ENCODE measurements around the gene FXYD1. TPM values are rescaled to one million over a fixed set of nuclear protein-coding genes. Genes with fewer than 3 reads are reported as not detected.
A peak's percentile ranks its signal among the peaks of the same experiment; 100 is the strongest.

FXYD1 gene
- total and polyA plus RNA-seq, 2 donors = 3.2 to 17.1 TPM

- WGBS = 88% methylated on average over 7 of the region's 7 CpGs
Measured at GRCh38 chr19:35120492-35120891, 18.1 kb upstream of the FXYD1 start.

GRCh38 chr19:35120898-35121297 lies 17.7 kb upstream of the FXYD1 start:
- H3K4me3 ChIP-seq (ENCODE audit: low read length in 2 of 2) = no peak overlapping the region

More at GRCh38 chr19:35120492-35120891, 18.1 kb upstream of the FXYD1 start:
- Histone ChIP-seq H3K36me3 (ENCODE audit: control insufficient read depth in 2 of 2, insufficient read depth in 2 of 2, low read length in 1 of 2) (no peaks in the 10 kb centered on the region), H3K4me1 (ENCODE audit: control insufficient read depth in 2 of 2, insufficient read depth in 2 of 2, low read length in 2 of 2) (peaks cover 0 to 24% of the 10 kb centered on the region in 2 donors), H3K27ac (ENCODE audit: low read depth in 1 of 2, low read length in 1 of 2) (peak overlapping the region; percentile 51 to 76), H3K27me3 (ENCODE audit: control insufficient read depth in 2 of 2, insufficient read depth in 1 of 2, low read length in 1 of 2) (peaks cover 0 to under 1% of the 10 kb centered on the region in 2 donors), H3K4me3 (ENCODE audit: low read length in 2 of 2) (no peak overlapping the region), H3K9me3 (ENCODE audit: control insufficient read depth in 2 of 2, insufficient read depth in 1 of 2, low read length in 1 of 2) (peaks cover 0 to 3% of the 10 kb centered on the region in 2 donors)
- peak in 1 of 9 donors; percentile 45 for DNase-seq (ENCODE audit: low read depth in 6 of 9, low spot score in 9 of 9)

GRCh38 chr19:35122687-35123551 lies 15.7 kb upstream of the FXYD1 start:
- Histone ChIP-seq H3K36me3 (ENCODE audit: control insufficient read depth in 2 of 2, insufficient read depth in 2 of 2, low read length in 1 of 2) (no peaks in the 10 kb centered on the region), H3K27ac (ENCODE audit: low read depth in 1 of 2, low read length in 1 of 2) (no peak overlapping the region), H3K4me1 (ENCODE audit: control insufficient read depth in 2 of 2, insufficient read depth in 2 of 2, low read length in 2 of 2) (peaks cover 0 to 24% of the 10 kb centered on the region in 2 donors), H3K4me3 (ENCODE audit: low read length in 2 of 2) (no peak overlapping the region), H3K27me3 (ENCODE audit: control insufficient read depth in 2 of 2, insufficient read depth in 1 of 2, low read length in 1 of 2) (no peaks in the 10 kb centered on the region), H3K9me3 (ENCODE audit: control insufficient read depth in 2 of 2, insufficient read depth in 1 of 2, low read length in 1 of 2) (peaks cover 0 to 3% of the 10 kb centered on the region in 2 donors)
- 94% methylated on average over 19 of the region's 19 CpGs for WGBS
- no peak for DNase-seq (ENCODE audit: low read depth in 6 of 9, low spot score in 9 of 9)

More at GRCh38 chr19:35120898-35121297, 17.7 kb upstream of the FXYD1 start:
- peaks cover 0 to 24% of the 10 kb centered on the region in 2 donors for H3K4me1 ChIP-seq (ENCODE audit: control insufficient read depth in 2 of 2, insufficient read depth in 2 of 2, low read length in 2 of 2)
- H3K27ac ChIP-seq (ENCODE audit: low read depth in 1 of 2, low read length in 1 of 2) = peak overlapping the region; percentile 51 to 76
- DNase-seq (ENCODE audit: low read depth in 6 of 9, low spot score in 9 of 9) = no peak
- H3K9me3 ChIP-seq (ENCODE audit: control insufficient read depth in 2 of 2, insufficient read depth in 1 of 2, low read length in 1 of 2) = peaks cover 0 to 3% of the 10 kb centered on the region in 2 donors
- H3K27me3 ChIP-seq (ENCODE audit: control insufficient read depth in 2 of 2, insufficient read depth in 1 of 2, low read length in 1 of 2) = no peaks in the 10 kb centered on the region
- no peaks in the 10 kb centered on the region for H3K36me3 ChIP-seq (ENCODE audit: control insufficient read depth in 2 of 2, insufficient read depth in 2 of 2, low read length in 1 of 2)
- WGBS = 91% methylated on average over 7 of the region's 7 CpGs

GRCh38 chr19:35123573-35123972 lies 15.1 kb upstream of the FXYD1 start:
- Histone ChIP-seq H3K4me3 (ENCODE audit: low read length in 2 of 2) (no peak overlapping the region), H3K27me3 (ENCODE audit: control insufficient read depth in 2 of 2, insufficient read depth in 1 of 2, low read length in 1 of 2) (no peaks in the 10 kb centered on the region), H3K27ac (ENCODE audit: low read depth in 1 of 2, low read length in 1 of 2) (no peak overlapping the region), H3K9me3 (ENCODE audit: control insufficient read depth in 2 of 2, insufficient read depth in 1 of 2, low read length in 1 of 2) (peaks cover 0 to 3% of the 10 kb centered on the region in 2 donors), H3K4me1 (ENCODE audit: control insufficient read depth in 2 of 2, insufficient read depth in 2 of 2, low read length in 2 of 2) (peaks cover 0 to 23% of the 10 kb centered on the region in 2 donors), H3K36me3 (ENCODE audit: control insufficient read depth in 2 of 2, insufficient read depth in 2 of 2, low read length in 1 of 2) (no peaks in the 10 kb centered on the region)
- 94% methylated on average over 5 of the region's 5 CpGs for WGBS
- DNase-seq (ENCODE audit: low read depth in 6 of 9, low spot score in 9 of 9) = no peak

GRCh38 chr19:35124098-35125060 lies 14.2 kb upstream of the FXYD1 start:
- peaks cover 0 to 3% of the 10 kb centered on the region in 2 donors for H3K9me3 ChIP-seq (ENCODE audit: control insufficient read depth in 2 of 2, insufficient read depth in 1 of 2, low read length in 1 of 2)
- WGBS = 22% methylated on average over 42 of the region's 42 CpGs
- peak overlapping the region; percentile 49 to 74 for H3K27ac ChIP-seq (ENCODE audit: low read depth in 1 of 2, low read length in 1 of 2)
- H3K4me3 ChIP-seq (ENCODE audit: low read length in 2 of 2) = peak overlapping the region; percentile 48 to 53
- H3K36me3 ChIP-seq (ENCODE audit: control insufficient read depth in 2 of 2, insufficient read depth in 2 of 2, low read length in 1 of 2) = no peaks in the 10 kb centered on the region
- H3K27me3 ChIP-seq (ENCODE audit: control insufficient read depth in 2 of 2, insufficient read depth in 1 of 2, low read length in 1 of 2) = no peaks in the 10 kb centered on the region
- peak in 8 of 9 donors; percentile 61 to 86 (median 68) for DNase-seq (ENCODE audit: low read depth in 6 of 9, low spot score in 9 of 9)
- peaks cover 0 to 19% of the 10 kb centered on the region in 2 donors for H3K4me1 ChIP-seq (ENCODE audit: control insufficient read depth in 2 of 2, insufficient read depth in 2 of 2, low read length in 2 of 2)

- Histone ChIP-seq H3K36me3 (ENCODE audit: control insufficient read depth in 2 of 2, insufficient read depth in 2 of 2, low read length in 1 of 2) (no peaks in the 10 kb centered on the region), H3K4me1 (ENCODE audit: control insufficient read depth in 2 of 2, insufficient read depth in 2 of 2, low read length in 2 of 2) (peaks cover 0 to 19% of the 10 kb centered on the region in 2 donors), H3K27ac (ENCODE audit: low read depth in 1 of 2, low read length in 1 of 2) (no peak overlapping the region), H3K4me3 (ENCODE audit: low read length in 2 of 2) (no peak overlapping the region), H3K27me3 (ENCODE audit: control insufficient read depth in 2 of 2, insufficient read depth in 1 of 2, low read length in 1 of 2) (no peaks in the 10 kb centered on the region), H3K9me3 (ENCODE audit: control insufficient read depth in 2 of 2, insufficient read depth in 1 of 2, low read length in 1 of 2) (peaks cover 0 to 3% of the 10 kb centered on the region in 2 donors)
- 92% methylated on average over 19 of the region's 19 CpGs for WGBS
- no peak for DNase-seq (ENCODE audit: low read depth in 6 of 9, low spot score in 9 of 9)
Measured at GRCh38 chr19:35125270-35125717, 13.3 kb upstream of the FXYD1 start.

GRCh38 chr19:35125749-35126623 lies 12.6 kb upstream of the FXYD1 start:
- DNase-seq (ENCODE audit: low read depth in 6 of 9, low spot score in 9 of 9) = no peak
- Histone ChIP-seq H3K4me1 (ENCODE audit: control insufficient read depth in 2 of 2, insufficient read depth in 2 of 2, low read length in 2 of 2) (peaks cover 0 to 19% of the 10 kb centered on the region in 2 donors), H3K27ac (ENCODE audit: low read depth in 1 of 2, low read length in 1 of 2) (no peak overlapping the region)

GRCh38 chr19:35126624-35126959 lies 12.0 kb upstream of the FXYD1 start:
- WGBS = 93% methylated on average over 20 of the region's 20 CpGs
- no peak overlapping the region for H3K4me3 ChIP-seq (ENCODE audit: low read length in 2 of 2)
- peaks cover 0 to 3% of the 10 kb centered on the region in 2 donors for H3K9me3 ChIP-seq (ENCODE audit: control insufficient read depth in 2 of 2, insufficient read depth in 1 of 2, low read length in 1 of 2)
- no peak for DNase-seq (ENCODE audit: low read depth in 6 of 9, low spot score in 9 of 9)
- H3K27ac ChIP-seq (ENCODE audit: low read depth in 1 of 2, low read length in 1 of 2) = no peak overlapping the region
- H3K27me3 ChIP-seq (ENCODE audit: control insufficient read depth in 2 of 2, insufficient read depth in 1 of 2, low read length in 1 of 2) = peaks cover 0 to 2% of the 10 kb centered on the region in 2 donors
- H3K36me3 ChIP-seq (ENCODE audit: control insufficient read depth in 2 of 2, insufficient read depth in 2 of 2, low read length in 1 of 2) = no peaks in the 10 kb centered on the region
- peaks cover 0 to 14% of the 10 kb centered on the region in 2 donors for H3K4me1 ChIP-seq (ENCODE audit: control insufficient read depth in 2 of 2, insufficient read depth in 2 of 2, low read length in 2 of 2)

More at GRCh38 chr19:35125749-35126623, 12.6 kb upstream of the FXYD1 start:
- H3K4me3 ChIP-seq (ENCODE audit: low read length in 2 of 2) = no peak overlapping the region
- no peaks in the 10 kb centered on the region for H3K36me3 ChIP-seq (ENCODE audit: control insufficient read depth in 2 of 2, insufficient read depth in 2 of 2, low read length in 1 of 2)
- peaks cover 0 to 2% of the 10 kb centered on the region in 2 donors for H3K27me3 ChIP-seq (ENCODE audit: control insufficient read depth in 2 of 2, insufficient read depth in 1 of 2, low read length in 1 of 2)
- H3K9me3 ChIP-seq (ENCODE audit: control insufficient read depth in 2 of 2, insufficient read depth in 1 of 2, low read length in 1 of 2) = peaks cover 0 to 3% of the 10 kb centered on the region in 2 donors
- WGBS = 97% methylated on average over 35 of the region's 35 CpGs
